Spleen (tissue), 11 donors: ENCODE results near the gene SCN9A. TPM values are rescaled to one million over a fixed set of nuclear protein-coding genes. Genes with fewer than 3 reads are reported as not detected.
"Not testable (repeated sequence)": the region's sequence is repeated elsewhere in the genome, so short reads cannot be mapped to it uniquely, and the experiment has no call there.

Experiments used
- DNase-seq: peaks from one replicate; pipeline ENCODE4 v3.0.0-alpha.2; 2020
- H3K27ac ChIP-seq, 8 donors: fragments of 200-600 bp; sonication (generic) in 7 of 8; 1 replicate in 4 of 8; 2 replicates in 4 of 8; pipeline versions ENCODE4 v1.5.0 to v1.8.0; 2016 to 2021; ENCODE audit warnings: inconsistent platforms in 4 of 8, mild to moderate bottlenecking in 4 of 8, moderate library complexity in 1 of 8
- H3K27me3 ChIP-seq, 7 donors: fragments of 200-600 bp; sonication (generic) in 6 of 7; replicated peaks in 1 of 7; 1 replicate in 4 of 7; 2 replicates in 3 of 7; pipeline versions ENCODE4 v1.5.0 to v1.8.0; 2016 to 2021; ENCODE audit warnings: inconsistent platforms in 3 of 7, mild to moderate bottlenecking in 1 of 7
- H3K36me3 ChIP-seq, 6 donors: fragments of 200-600 bp; sonication (generic) in 5 of 6; 1 replicate in 4 of 6; 2 replicates in 2 of 6; pipeline versions ENCODE4 v1.5.0 to v1.8.0; 2016 to 2021; ENCODE audit warnings: inconsistent platforms in 2 of 6
- H3K4me1 ChIP-seq, 6 donors: fragments of 200-600 bp; sonication (generic) in 5 of 6; 1 replicate in 3 of 6; 2 replicates in 3 of 6; pipeline versions ENCODE4 v1.5.0 to v1.8.0; 2016 to 2021; ENCODE audit warnings: inconsistent platforms in 3 of 6
- H3K4me3 ChIP-seq, 8 donors: fragments of 200-600 bp; sonication (generic) in 7 of 8; 1 replicate in 4 of 8; 2 replicates in 4 of 8; pipeline versions ENCODE4 v1.5.0 to v1.8.0; 2016 to 2021; ENCODE audit warnings: inconsistent platforms in 4 of 8, mild to moderate bottlenecking in 4 of 8, moderate library complexity in 2 of 8
- H3K9me3 ChIP-seq, 8 donors: fragments of 200-600 bp; sonication (generic) in 7 of 8; 1 replicate in 4 of 8; 2 replicates in 4 of 8; pipeline versions ENCODE4 v1.5.0 to v1.8.0; 2016 to 2021; ENCODE audit warnings: inconsistent platforms in 4 of 8
- CTCF ChIP-seq, 11 experiments: fragments of 200-600 bp in 7 of 11; fragments of 450-650 bp in 4 of 11; sonication (generic) in 4 of 11; IDR thresholded peaks in 8 of 11; conservative IDR thresholded peaks in 3 of 11; 1 replicate in 7 of 11; 2 replicates in 4 of 11; pipeline versions ENCODE4 v1.4.0 to v1.8.0; 2016 to 2021; ENCODE audit warnings: antibody characterized with exemption in 11 of 11, inconsistent platforms in 4 of 11, mild to moderate bottlenecking in 1 of 11
- POLR2A ChIP-seq, 3 donors: fragments of 450-650 bp; IDR thresholded peaks; one replicate each; pipeline ENCODE4 v1.5.1; 2017; ENCODE audit warnings: antibody characterized with exemption in 3 of 3, mild to moderate bottlenecking in 1 of 3
- POLR2AphosphoS5 ChIP-seq, 3 donors: sonication (generic); formaldehyde crosslinking; IDR thresholded peaks; one replicate each; pipeline ENCODE4 v1.5.1; 2017; ENCODE audit warnings: antibody characterized with exemption in 3 of 3
- WGBS, 5 donors: extraction: QIAGEN DNeasy Blood & Tissue Kit in 3 of 5; methylation state at CpG; one replicate each; pipeline versions ENCODE4 v1.1.5 to v1.1.7; 2013 to 2018; 5-methylcytosine and 5-hydroxymethylcytosine counted together
- intact Hi-C: fragments of 100-400 bp; cut with DNase I; formaldehyde crosslinking; loops from one replicate; pipeline ENCODE4 v1.15.0; 2023; ENCODE audit warnings: low total_unique reads
- polyA plus RNA-seq, 3 donors: library from polyadenylated mRNA; stranded (reverse); fragments of 200-250 nt; gene quantifications; one replicate each; pipeline ENCODE4 v1.2.1, GENCODE V29; 2013
- total RNA-seq, 7 donors: library from RNA; depleted of rRNA in 3 of 7; stranded (reverse); fragments of >200 nt in 3 of 7; fragmentation: NEBNext Ultra II Directional in 4 of 7; extraction: Animal tissue kit (Norgen Biotek cat#: 25700) in 4 of 7; gene quantifications; one replicate each; pipeline versions ENCODE4 v1.1.0 to v1.2.1, GENCODE V29; 2016 to 2021
- donor health status: healthy with polysubstance abuse.
- donor health status: DM: no; HTN: no; CAD: no; lungs with moderate emphysema.
- donor health status: DM: no; HTN: no; CAD: no.
- donor health status: Bipolar disorder and iron deficiency.
- donor health status: healthy.
- donor health status: DM: no; HTN: no; CAD: no.
- donor health status: DM: yes; HTN: yes; CAD: no.

Gene SCN9A
- total and polyA plus RNA-seq, 10 donors: 0.76 to 27.9 (median 17.3) TPM

- Histone ChIP-seq H3K4me3 (no peak overlapping the region), H3K4me1 (peaks cover 0 to under 1% (median 0%) of the 10 kb centered on the region in 6 donors), H3K36me3 (no peaks in the 10 kb centered on the region), H3K27me3 (no peaks in the 10 kb centered on the region), H3K27ac (no peak overlapping the region), H3K9me3 (no peaks in the 10 kb centered on the region)
- no peak for DNase-seq
- intact Hi-C loops: loop anchor here (5.0 kb wide), 1 partner anchor 57 kb away; no protein-coding TSS in a partner anchor
- TF ChIP-seq CTCF (IDR thresholded peaks at IDR 0.05 in 8 of 11, conservative IDR thresholded peaks at IDR 0.05 in 3 of 11) (no peak), POLR2AphosphoS5 (IDR thresholded peaks at IDR 0.05) (no peak), POLR2A (IDR thresholded peaks at IDR 0.05) (no peak)
Measured at GRCh38 chr2:166360426-166360825, 15.3 kb downstream of the SCN9A start.

GRCh38 chr2:166357950-166358321 is 17.8 kb downstream of the SCN9A start:
- H3K27ac ChIP-seq, H3K4me3 ChIP-seq, H3K9me3 ChIP-seq, H3K27me3 ChIP-seq, DNase-seq, H3K36me3 ChIP-seq, H3K4me1 ChIP-seq, intact Hi-C loops: not testable (repeated sequence)
- WGBS, 5 donors: 84 to 96% (median 90%) methylated on average over 4 of the region's 4 CpGs

- intact Hi-C loops: no loop called here
- no peak for DNase-seq
- Histone ChIP-seq H3K4me1 (no peaks in the 10 kb centered on the region), H3K27me3 (no peaks in the 10 kb centered on the region), H3K36me3 (no peaks in the 10 kb centered on the region), H3K4me3 (no peak overlapping the region), H3K9me3 (no peaks in the 10 kb centered on the region), H3K27ac (no peak overlapping the region)
- 87 to 96% (median 90%) methylated on average over 7 of the region's 7 CpGs for WGBS, 5 donors
- TF ChIP-seq CTCF (IDR thresholded peaks at IDR 0.05 in 8 of 11, conservative IDR thresholded peaks at IDR 0.05 in 3 of 11): no peak
- no peak for TF ChIP-seq POLR2AphosphoS5 (IDR thresholded peaks at IDR 0.05)
- no peak for TF ChIP-seq POLR2A (IDR thresholded peaks at IDR 0.05)
Measured at GRCh38 chr2:166357068-166357949, 18.4 kb downstream of the SCN9A start.

GRCh38 chr2:166351319-166351718 is 24.4 kb downstream of the SCN9A start:
- no peak overlapping the region for H3K27ac ChIP-seq
- H3K4me1 ChIP-seq: no peaks in the 10 kb centered on the region
- H3K9me3 ChIP-seq: no peaks in the 10 kb centered on the region
- H3K4me3 ChIP-seq: no peak overlapping the region
- no peak for TF ChIP-seq POLR2A (IDR thresholded peaks at IDR 0.05)
- TF ChIP-seq CTCF (IDR thresholded peaks at IDR 0.05 in 8 of 11, conservative IDR thresholded peaks at IDR 0.05 in 3 of 11): no peak
- TF ChIP-seq POLR2AphosphoS5 (IDR thresholded peaks at IDR 0.05): no peak
- no peak for DNase-seq
- no peaks in the 10 kb centered on the region for H3K27me3 ChIP-seq
- intact Hi-C loops: no loop called here
- H3K36me3 ChIP-seq: no peaks in the 10 kb centered on the region
